Measurements from ENCODE around the gene RBM27. TPM values are rescaled to one million over a fixed set of nuclear protein-coding genes. Genes with fewer than 3 reads are reported as not detected.
"Not testable (repeated sequence)": the region's sequence is repeated elsewhere in the genome, so short reads cannot be mapped to it uniquely, and the experiment has no call there.

Gene RBM27
- polyA plus RNA-seq, 1 donor: 33.0 TPM

GRCh38 chr5:146208916-146209522, 5.6 kb downstream of the RBM27 start:
- DNase-seq: no peak

- DNase-seq: no peak
Measured at GRCh38 chr5:146209714-146210113, 6.3 kb downstream of the RBM27 start.

GRCh38 chr5:146210810-146211209, 7.4 kb downstream of the RBM27 start:
- DNase-seq: not testable (repeated sequence)

- peak; percentile 24 for DNase-seq
Measured at GRCh38 chr5:146213210-146213826, 9.9 kb downstream of the RBM27 start.

- DNase-seq: not testable (repeated sequence)
Measured at GRCh38 chr5:146214881-146215280, 11.5 kb downstream of the RBM27 start.

- no peak for DNase-seq
Measured at GRCh38 chr5:146218168-146218567, 14.8 kb downstream of the RBM27 start.

GRCh38 chr5:146219243-146219642, 15.8 kb downstream of the RBM27 start:
- DNase-seq: no peak

- DNase-seq: no peak
Measured at GRCh38 chr5:146221234-146221633, 17.8 kb downstream of the RBM27 start.

GRCh38 chr5:146222005-146222404, 18.6 kb downstream of the RBM27 start:
- DNase-seq: no peak

GRCh38 chr5:146223179-146223578, 19.8 kb downstream of the RBM27 start:
- no peak for DNase-seq

- DNase-seq: no peak
Measured at GRCh38 chr5:146229222-146229621, 25.8 kb downstream of the RBM27 start.

- no peak for DNase-seq
Measured at GRCh38 chr5:146232223-146232622, 28.8 kb downstream of the RBM27 start.

- no peak for DNase-seq
Measured at GRCh38 chr5:146233441-146233840, 30.0 kb downstream of the RBM27 start.

- DNase-seq: no peak
Measured at GRCh38 chr5:146238973-146239372, 35.6 kb downstream of the RBM27 start.

GRCh38 chr5:146240951-146241350, 37.5 kb downstream of the RBM27 start:
- no peak for DNase-seq

- no peak for DNase-seq
Measured at GRCh38 chr5:146243247-146243646, 39.8 kb downstream of the RBM27 start.

- peak; percentile 1 for DNase-seq
Measured at GRCh38 chr5:146248561-146248960, 45.2 kb downstream of the RBM27 start.

GRCh38 chr5:146249801-146250200, 46.4 kb downstream of the RBM27 start:
- DNase-seq: no peak

Other genes with a start within 250 kb of the RBM27 start
- 2.4 TPM for gene PLAC8L1, start 98.0 kb upstream of the RBM27 start, polyA plus RNA-seq (ENCODE audit: insufficient read length)
- gene LARS1, start 21.0 kb upstream of the RBM27 start, polyA plus RNA-seq (ENCODE audit: insufficient read length): 179 TPM
- gene POU4F3, start 135.2 kb downstream of the RBM27 start, polyA plus RNA-seq (ENCODE audit: insufficient read length): 0.13 TPM
- gene TCERG1, start 243.7 kb downstream of the RBM27 start, polyA plus RNA-seq (ENCODE audit: insufficient read length): 184 TPM